SK-N-SH (cell line): ENCODE data around the gene TSGA10. TPM values are rescaled to one million over a fixed set of nuclear protein-coding genes. Genes with fewer than 3 reads are reported as not detected.

ENCODE experiments used
- CTCF ChIA-PET: fragments of 300-600, 350-600 bp; formaldehyde crosslinking; extraction: SDS; loops from one replicate; lab custom pipeline; 2021; lab: Yijun Ruan, JAX
- POLR2A ChIA-PET: fragments of 350-600 bp; sonication (Branson Sonifier 250); formaldehyde crosslinking; extraction: SDS; loops from one replicate; lab custom pipeline; 2020; ENCODE audit warnings: antibody characterized with exemption, inconsistent platforms; lab: Yijun Ruan, JAX
- DNase-seq: peaks from one replicate; pipeline ENCODE4 v3.0.0; 2012
- H2AFZ ChIP-seq: fragments of 200-600 bp; sonication (generic); 2 replicates; pipeline ENCODE4 v1.8.1; 2016; ENCODE audit warnings: antibody characterized with exemption, mild to moderate bottlenecking, low read depth
- H3F3A ChIP-seq: fragments of 200-600 bp; sonication (generic); replicated peaks from 2 replicates; pipeline ENCODE3; 2016; ENCODE audit warnings: antibody characterized with exemption, mild to moderate bottlenecking; ENCODE audit not compliant: insufficient read depth
- H3K27ac ChIP-seq, 2 experiments: fragments of 200-500 bp in 1 of 2; fragments of 200-600 bp in 1 of 2; sonication (Bioruptor generic) in 1 of 2; sonication (generic), shearing (Covaris generic) in 1 of 2; 2 replicates each; pipeline versions ENCODE4 v1.5.1 to v1.6.1; 2014 to 2016; ENCODE audit warnings: low read depth in 2 of 2, inconsistent platforms in 1 of 2, low read length in 1 of 2, mild to moderate bottlenecking in 1 of 2, mixed read lengths in 1 of 2
- H3K27me3 ChIP-seq: fragments of 200-600 bp; sonication (generic), shearing (Covaris generic); 2 replicates; pipeline ENCODE4 v1.6.1; 2016; ENCODE audit warnings: mixed run types; ENCODE audit not compliant: insufficient read depth
- H3K36me3 ChIP-seq, 2 experiments: fragments of 200-500 bp in 1 of 2; fragments of 200-600 bp in 1 of 2; sonication (Bioruptor generic) in 1 of 2; sonication (generic) in 1 of 2; replicated peaks in 1 of 2; 2 replicates each; pipeline versions ENCODE3 to v1.5.1; 2014 to 2016; ENCODE audit warnings: low read length in 1 of 2, mild to moderate bottlenecking in 1 of 2; ENCODE audit not compliant: insufficient read depth in 2 of 2, control insufficient read depth in 1 of 2
- H3K4me1 ChIP-seq, 2 experiments: fragments of 200-500 bp in 1 of 2; fragments of 200-600 bp in 1 of 2; sonication (Bioruptor generic) in 1 of 2; sonication (generic), shearing (Covaris generic) in 1 of 2; 2 replicates each; pipeline versions ENCODE4 v1.5.1 to v1.6.1; 2014 to 2016; ENCODE audit warnings: low read depth in 1 of 2, low read length in 1 of 2, mixed run types in 1 of 2; ENCODE audit not compliant: insufficient read depth in 2 of 2, control insufficient read depth in 1 of 2
- H3K4me2 ChIP-seq: fragments of 200-600 bp; sonication (generic), shearing (Covaris generic); 2 replicates; pipeline ENCODE4 v1.6.1; 2017; ENCODE audit warnings: mixed run types
- H3K4me3 ChIP-seq, 2 experiments: fragments of 200-500 bp in 1 of 2; fragments of 200-600 bp in 1 of 2; sonication (Bioruptor generic) in 1 of 2; sonication (generic), shearing (Covaris generic) in 1 of 2; 2 replicates each; pipeline versions ENCODE4 v1.5.1 to v1.8.1; 2014 to 2016; ENCODE audit warnings: low read depth in 2 of 2, inconsistent platforms in 1 of 2, low read length in 1 of 2, mild to moderate bottlenecking in 1 of 2, mixed read lengths in 1 of 2, moderate library complexity in 1 of 2
- H3K79me2 ChIP-seq: fragments of 200-600 bp; sonication (generic); 2 replicates; pipeline ENCODE4 v1.8.1; 2017; ENCODE audit warnings: mild to moderate bottlenecking; ENCODE audit not compliant: insufficient read depth
- H3K9ac ChIP-seq: fragments of 200-600 bp; sonication (generic); 2 replicates; pipeline ENCODE4 v1.6.1; 2017; ENCODE audit warnings: mixed run types
- H3K9me2 ChIP-seq: fragments of 200-600 bp; sonication (generic); 2 replicates; pipeline ENCODE4 v1.6.1; 2017; ENCODE audit warnings: mixed run types
- H3K9me3 ChIP-seq: fragments of 200-600 bp; sonication (generic); 2 replicates; pipeline ENCODE4 v1.6.1; 2017; ENCODE audit warnings: mixed run types, mild to moderate bottlenecking, moderate library complexity
- H4K20me1 ChIP-seq: fragments of 200-600 bp; sonication (generic); 2 replicates; pipeline ENCODE4 v1.6.1; 2017; ENCODE audit warnings: mild to moderate bottlenecking, mixed run types; ENCODE audit not compliant: insufficient read depth
- ELF1 ChIP-seq: IDR thresholded peaks from 2 replicates; pipeline ENCODE4 v1.4.0; 2012
- EP300 ChIP-seq, 2 experiments: IDR thresholded peaks; 2 replicates each; pipeline versions ENCODE4 v1.4.0 to v1.6.1; 2012; ENCODE audit warnings: borderline replicate concordance in 1 of 2, low read depth in 1 of 2, low read length in 1 of 2
- FOXM1 ChIP-seq: IDR thresholded peaks from 2 replicates; pipeline ENCODE4 v1.4.0; 2012; ENCODE audit warnings: low read depth, mild to moderate bottlenecking
- GABPA ChIP-seq: IDR thresholded peaks from 2 replicates; pipeline ENCODE4 v1.4.0; 2012; ENCODE audit warnings: low read depth, mild to moderate bottlenecking
- GATA2 ChIP-seq: sonication (generic); formaldehyde crosslinking; IDR thresholded peaks from 2 replicates; pipeline ENCODE4 v1.5.0; 2020; ENCODE audit warnings: mild to moderate bottlenecking, missing genetic modification reagents
- MXI1 ChIP-seq: IDR thresholded peaks from 2 replicates; pipeline ENCODE4 v1.6.1; 2012; ENCODE audit warnings: mild to moderate bottlenecking, low read depth, low read length, improper control_type of control experiment
- NFIC ChIP-seq: IDR thresholded peaks from 2 replicates; pipeline ENCODE4 v1.4.0; 2012; ENCODE audit warnings: borderline replicate concordance
- NRF1 ChIP-seq: IDR thresholded peaks from 2 replicates; pipeline ENCODE4 v1.6.1; 2012; ENCODE audit warnings: low read depth, mild to moderate bottlenecking, low read length
- POLR2AphosphoS5 ChIP-seq: IDR thresholded peaks from 2 replicates; pipeline ENCODE4 v1.6.1; 2012; ENCODE audit warnings: low read depth, low read length
- RCOR1 ChIP-seq: fragments of 150-350 bp; IDR thresholded peaks from 2 replicates; pipeline ENCODE4 v1.6.1; 2017; ENCODE audit warnings: antibody characterized with exemption, low read length
- RXRA ChIP-seq: IDR thresholded peaks from 2 replicates; pipeline ENCODE4 v1.4.0; 2012; ENCODE audit warnings: low read depth, mild to moderate bottlenecking, borderline replicate concordance
- SIN3A ChIP-seq: IDR thresholded peaks from 2 replicates; pipeline ENCODE4 v1.6.1; 2012; ENCODE audit warnings: low read depth, mild to moderate bottlenecking, low read length, moderate library complexity, borderline replicate concordance
- SMC3 ChIP-seq: IDR thresholded peaks from 2 replicates; pipeline ENCODE4 v1.6.1; 2012; ENCODE audit warnings: low read depth, low read length, improper control_type of control experiment
- TAF1 ChIP-seq: IDR thresholded peaks from 2 replicates; pipeline ENCODE4 v1.6.1; 2012; ENCODE audit warnings: low read depth, mild to moderate bottlenecking, low read length, moderate library complexity, borderline replicate concordance
- TCF12 ChIP-seq: IDR thresholded peaks from 2 replicates; pipeline ENCODE4 v1.4.0; 2012
- TEAD4 ChIP-seq: IDR thresholded peaks from 2 replicates; pipeline ENCODE4 v1.4.0; 2012; ENCODE audit warnings: mild to moderate bottlenecking, borderline replicate concordance; ENCODE audit not compliant: insufficient read depth
- WGBS: methylation state at CpG from one replicate; pipeline ENCODE4 v1.1.6; 2017; ENCODE audit warnings: low lambda C conversion rate; 5-methylcytosine and 5-hydroxymethylcytosine counted together
- polyA plus RNA-seq, 3 experiments: library from polyadenylated mRNA; depleted of rRNA; stranded (reverse); fragments of >200 nt; gene quantifications; 2 replicates each; pipeline ENCODE4 v1.2.3, GENCODE V29; 2012
- TF ChIP-seq, protein P1 (sequence below): IDR thresholded peaks from 2 replicates; pipeline ENCODE4 v1.4.0; 2012; ENCODE audit warnings: low read depth, borderline replicate concordance
- TF ChIP-seq, protein P2 (sequence below): IDR thresholded peaks from 2 replicates; pipeline ENCODE4 v1.4.0; 2012; ENCODE audit warnings: low read depth, borderline replicate concordance
- TF ChIP-seq, protein P3 (sequence below): fragments of 200-600 bp; sonication (generic); IDR thresholded peaks from 2 replicates; pipeline ENCODE4 v1.6.1; 2017; ENCODE audit warnings: antibody characterized with exemption, mild to moderate bottlenecking, moderate library complexity
- TF ChIP-seq, protein P4 (sequence below): fragments of 150-350 bp; IDR thresholded peaks from 2 replicates; pipeline ENCODE4 v1.6.1; 2016; ENCODE audit warnings: mild to moderate bottlenecking, low read depth, low read length

The TSGA10 gene
- polyA plus RNA-seq, 1 of the 3 experiments (the other 2 are of a cell fraction): 1.8 TPM

DNA sequence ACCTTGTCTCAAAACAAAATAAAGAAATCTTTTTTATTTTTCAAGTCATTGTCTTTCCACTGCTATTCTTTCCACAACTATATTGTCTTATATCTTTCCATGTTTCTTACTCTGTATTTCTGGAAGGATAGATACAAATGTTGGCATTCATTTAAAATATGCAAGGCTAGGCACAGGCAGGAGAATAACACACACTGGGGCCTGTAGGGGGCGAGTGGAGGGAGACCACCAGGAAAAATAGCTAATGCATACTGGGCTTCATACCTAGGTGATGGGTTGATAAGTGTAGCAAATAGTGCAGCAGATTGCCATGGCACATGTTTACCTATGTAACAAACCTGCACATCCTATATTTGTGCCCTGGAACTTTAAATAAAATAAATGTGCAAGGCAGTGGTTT is 35.8 kb upstream of the TSGA10 start:
- H3K4me1 ChIP-seq: no peaks in the 10 kb centered on the region
- POLR2A ChIA-PET: no interaction called here

DNA sequence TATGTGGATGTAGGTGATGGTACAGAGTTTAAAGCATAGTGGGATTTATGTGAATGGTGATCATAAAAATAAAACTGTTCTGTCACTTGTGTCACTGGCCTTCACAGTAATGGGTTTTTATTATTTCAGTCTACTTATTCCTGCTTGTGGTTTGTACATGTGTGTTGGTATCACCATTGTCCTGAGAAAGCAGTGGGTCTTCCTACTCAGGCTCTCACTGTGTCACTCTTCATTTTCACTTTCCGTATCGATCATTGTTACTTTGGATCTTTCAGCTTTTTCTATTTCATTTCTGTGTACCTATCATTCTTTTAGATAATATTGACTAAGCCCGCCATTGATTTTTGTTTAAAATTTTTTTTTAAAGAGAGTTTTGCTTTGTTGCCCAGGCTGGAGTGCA is 33.6 kb upstream of the TSGA10 start:
- Histone ChIP-seq H2AFZ (no peak overlapping the region), H3K4me1 (no peaks in the 10 kb centered on the region), H3K9ac (no peak overlapping the region), H3K36me3 (peaks cover 13 to 22% of the 10 kb centered on the region in 2 experiments), H3K27me3 (no peaks in the 10 kb centered on the region), H3K4me2 (no peak overlapping the region), H4K20me1 (peaks cover 10% of the 10 kb centered on the region; the same call in 1 of the 2 replicates), H3K9me3 (no peaks in the 10 kb centered on the region), H3K79me2 (peaks cover 75% of the 10 kb centered on the region), H3K4me3 (no peak overlapping the region), H3K9me2 (no peaks in the 10 kb centered on the region), H3K27ac (no peak overlapping the region), H3F3A (no peaks in the 10 kb centered on the region)
- ChIA-PET CTCF (no interaction called here), POLR2A (no interaction called here)
- DNase-seq: no peak
- 98% methylated on average over 3 of the region's 3 CpGs for WGBS
- TF ChIP-seq, protein P1, sequence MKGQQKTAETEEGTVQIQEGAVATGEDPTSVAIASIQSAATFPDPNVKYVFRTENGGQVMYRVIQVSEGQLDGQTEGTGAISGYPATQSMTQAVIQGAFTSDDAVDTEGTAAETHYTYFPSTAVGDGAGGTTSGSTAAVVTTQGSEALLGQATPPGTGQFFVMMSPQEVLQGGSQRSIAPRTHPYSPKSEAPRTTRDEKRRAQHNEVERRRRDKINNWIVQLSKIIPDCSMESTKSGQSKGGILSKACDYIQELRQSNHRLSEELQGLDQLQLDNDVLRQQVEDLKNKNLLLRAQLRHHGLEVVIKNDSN: no peak
- TF ChIP-seq GATA2 (CRISPR knock-in tag) (no peak), TEAD4 (no peak), RXRA (no peak), RCOR1 (no peak), NRF1 (no peak), TAF1 (no peak), NFIC (no peak), POLR2AphosphoS5 (no peak), TCF12 (no peak), MXI1 (no peak), SMC3 (no peak), ELF1 (no peak), FOXM1 (no peak), GABPA (no peak), EP300 (IDR thresholded peaks at IDR 0.05; ENCODE audit: borderline replicate concordance in 1 of 2, low read depth in 1 of 2, low read length in 1 of 2) (no peak)
- TF ChIP-seq, protein P2, sequence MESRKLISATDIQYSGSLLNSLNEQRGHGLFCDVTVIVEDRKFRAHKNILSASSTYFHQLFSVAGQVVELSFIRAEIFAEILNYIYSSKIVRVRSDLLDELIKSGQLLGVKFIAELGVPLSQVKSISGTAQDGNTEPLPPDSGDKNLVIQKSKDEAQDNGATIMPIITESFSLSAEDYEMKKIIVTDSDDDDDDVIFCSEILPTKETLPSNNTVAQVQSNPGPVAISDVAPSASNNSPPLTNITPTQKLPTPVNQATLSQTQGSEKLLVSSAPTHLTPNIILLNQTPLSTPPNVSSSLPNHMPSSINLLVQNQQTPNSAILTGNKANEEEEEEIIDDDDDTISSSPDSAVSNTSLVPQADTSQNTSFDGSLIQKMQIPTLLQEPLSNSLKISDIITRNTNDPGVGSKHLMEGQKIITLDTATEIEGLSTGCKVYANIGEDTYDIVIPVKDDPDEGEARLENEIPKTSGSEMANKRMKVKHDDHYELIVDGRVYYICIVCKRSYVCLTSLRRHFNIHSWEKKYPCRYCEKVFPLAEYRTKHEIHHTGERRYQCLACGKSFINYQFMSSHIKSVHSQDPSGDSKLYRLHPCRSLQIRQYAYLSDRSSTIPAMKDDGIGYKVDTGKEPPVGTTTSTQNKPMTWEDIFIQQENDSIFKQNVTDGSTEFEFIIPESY: no peak
- TF ChIP-seq, protein P3, sequence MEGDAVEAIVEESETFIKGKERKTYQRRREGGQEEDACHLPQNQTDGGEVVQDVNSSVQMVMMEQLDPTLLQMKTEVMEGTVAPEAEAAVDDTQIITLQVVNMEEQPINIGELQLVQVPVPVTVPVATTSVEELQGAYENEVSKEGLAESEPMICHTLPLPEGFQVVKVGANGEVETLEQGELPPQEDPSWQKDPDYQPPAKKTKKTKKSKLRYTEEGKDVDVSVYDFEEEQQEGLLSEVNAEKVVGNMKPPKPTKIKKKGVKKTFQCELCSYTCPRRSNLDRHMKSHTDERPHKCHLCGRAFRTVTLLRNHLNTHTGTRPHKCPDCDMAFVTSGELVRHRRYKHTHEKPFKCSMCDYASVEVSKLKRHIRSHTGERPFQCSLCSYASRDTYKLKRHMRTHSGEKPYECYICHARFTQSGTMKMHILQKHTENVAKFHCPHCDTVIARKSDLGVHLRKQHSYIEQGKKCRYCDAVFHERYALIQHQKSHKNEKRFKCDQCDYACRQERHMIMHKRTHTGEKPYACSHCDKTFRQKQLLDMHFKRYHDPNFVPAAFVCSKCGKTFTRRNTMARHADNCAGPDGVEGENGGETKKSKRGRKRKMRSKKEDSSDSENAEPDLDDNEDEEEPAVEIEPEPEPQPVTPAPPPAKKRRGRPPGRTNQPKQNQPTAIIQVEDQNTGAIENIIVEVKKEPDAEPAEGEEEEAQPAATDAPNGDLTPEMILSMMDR: no peak
- TF ChIP-seq, protein P4, sequence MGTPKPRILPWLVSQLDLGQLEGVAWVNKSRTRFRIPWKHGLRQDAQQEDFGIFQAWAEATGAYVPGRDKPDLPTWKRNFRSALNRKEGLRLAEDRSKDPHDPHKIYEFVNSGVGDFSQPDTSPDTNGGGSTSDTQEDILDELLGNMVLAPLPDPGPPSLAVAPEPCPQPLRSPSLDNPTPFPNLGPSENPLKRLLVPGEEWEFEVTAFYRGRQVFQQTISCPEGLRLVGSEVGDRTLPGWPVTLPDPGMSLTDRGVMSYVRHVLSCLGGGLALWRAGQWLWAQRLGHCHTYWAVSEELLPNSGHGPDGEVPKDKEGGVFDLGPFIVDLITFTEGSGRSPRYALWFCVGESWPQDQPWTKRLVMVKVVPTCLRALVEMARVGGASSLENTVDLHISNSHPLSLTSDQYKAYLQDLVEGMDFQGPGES: no peak

More for the DNA sequence above, 35.8 kb upstream of the TSGA10 start:
- H2AFZ ChIP-seq: no peak overlapping the region
- H3K9ac ChIP-seq: no peak overlapping the region
- no peaks in the 10 kb centered on the region for H3K27me3 ChIP-seq
- TF ChIP-seq, protein P3: peak; percentile 33; the same call in 1 of the 2 replicates
- no peak for TF ChIP-seq SIN3A
- TF ChIP-seq, all 33 proteins: peak for 1
- Histone ChIP-seq H3K4me3 (no peak overlapping the region), H3K4me2 (no peak overlapping the region), H4K20me1 (peaks cover 2% of the 10 kb centered on the region; the same call in 1 of the 2 replicates), H3K79me2 (peaks cover 55% of the 10 kb centered on the region), H3K36me3 (peaks cover 25 to 38% of the 10 kb centered on the region in 2 experiments), H3K27ac (no peak overlapping the region), H3F3A (no peaks in the 10 kb centered on the region), H3K9me2 (no peaks in the 10 kb centered on the region), H3K9me3 (no peaks in the 10 kb centered on the region)
- no peak for DNase-seq
- WGBS: 60% methylated on average over 1 of the region's 1 CpG
- CTCF ChIA-PET: interaction anchor here (0.9 kb wide), 1 partner anchor 147 kb away, joined by 3 read pairs; the partner anchor contains the start of gene EIF5B
